Ovary (tissue), 3 donors: ENCODE results near the gene PRDM15.

Experiments used
- CTCF ChIP-seq, 3 donors: fragments of 450-650 bp in 2 of 3; fragments of 200-600 bp in 1 of 3; IDR thresholded peaks; one replicate each; pipeline versions ENCODE4 v1.5.1 to v1.8.0; 2016 to 2022; ENCODE audit warnings: antibody characterized with exemption in 3 of 3, mild to moderate bottlenecking in 1 of 3
- EP300 ChIP-seq: sonication (generic); formaldehyde crosslinking; IDR thresholded peaks from one replicate; pipeline ENCODE4 v1.6.1; 2017; ENCODE audit warnings: antibody characterized with exemption
- POLR2A ChIP-seq: fragments of 450-650 bp; IDR thresholded peaks from one replicate; pipeline ENCODE4 v1.6.1; 2017; ENCODE audit warnings: antibody characterized with exemption, mild to moderate bottlenecking, moderate library complexity
- donor health status: DM: no; HTN: no; CAD: no.

GRCh38 chr21:41851090-41851790 is 27.9 kb downstream of the PRDM15 start:
- TF ChIP-seq CTCF (IDR thresholded peaks at IDR 0.05) = no peak
- no peak for TF ChIP-seq POLR2A
- TF ChIP-seq EP300 = no peak
